ENCODE data around the gene PTPRA. TPM values are rescaled to one million over a fixed set of nuclear protein-coding genes. Genes with fewer than 3 reads are reported as not detected.

The PTPRA gene
- total and polyA plus RNA-seq, 2 donors (not counting 1 experiment from before 2014, with no cell fraction given): 32.1 to 64.2 TPM

DNA sequence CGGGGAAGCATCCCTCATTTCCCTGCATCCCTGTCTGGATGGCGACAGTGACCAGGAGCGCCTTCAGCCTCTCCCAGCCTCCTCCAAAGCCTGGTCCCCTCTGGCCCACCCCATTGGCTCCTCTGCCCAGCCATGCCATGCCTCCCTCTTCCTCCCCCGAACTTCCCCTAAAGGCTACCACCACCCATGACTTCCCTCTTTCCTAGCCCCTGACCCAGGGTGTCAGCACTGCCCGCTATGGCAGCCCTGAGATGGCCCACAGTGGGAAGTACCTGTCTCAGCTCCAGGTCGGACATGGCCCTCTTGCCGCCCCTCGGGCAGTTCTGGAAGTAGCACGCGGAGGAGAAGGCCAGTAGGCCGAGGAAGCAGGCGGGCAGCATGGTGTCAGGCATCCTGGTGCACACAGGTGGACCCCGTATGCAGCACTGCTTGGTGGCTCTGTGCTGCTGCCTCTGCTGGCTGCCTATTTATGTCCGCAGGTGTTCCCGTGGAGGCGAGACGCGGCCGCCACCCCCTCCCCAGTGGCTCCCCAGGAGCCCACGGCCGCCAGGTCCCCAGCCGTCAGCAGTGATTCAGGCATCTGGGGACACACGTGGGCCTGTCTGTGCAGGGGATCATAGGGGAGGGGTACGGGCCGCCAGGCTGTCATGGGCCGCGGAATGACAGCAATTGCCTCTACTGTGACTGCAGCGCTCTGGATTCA is 211.2 kb downstream of the PTPRA start, which contains the start of gene AVP:
AVP (minus strand) TSS at position 442 of the 703 bp plus-strand sequence; CDS start at position 392, 50 bp downstream.
- peaks cover 18% of the 10 kb centered on the region for H3K4me1 Mint-ChIP-seq
- H3K4me3 Mint-ChIP-seq: peak within 1 kb of the TSS; percentile 76
- Histone ChIP-seq H3K4me1 (ENCODE audit: control insufficient read depth in 2 of 2, insufficient read depth in 2 of 2, low read length in 2 of 2) (peaks cover 13 to 23% of the 10 kb centered on the region in 2 donors), H3K9ac (ENCODE audit: low read length) (no peak within 1 kb of the TSS), H3K9me3 (ENCODE audit: control extremely low read depth in 1 of 3, control insufficient read depth in 2 of 3, insufficient read depth in 1 of 3, low read length in 2 of 3) (peaks cover 0 to 21% (median 0%) of the 10 kb centered on the region in 3 donors), H3K4me3 (ENCODE audit: control extremely low read depth in 1 of 5, extremely low read depth in 1 of 5, insufficient read depth in 1 of 5, low read depth in 2 of 5, low read length in 4 of 5) (no peak within 1 kb of the TSS), H2AFZ (ENCODE audit: insufficient read depth, low read depth, low read length, poor library complexity, severe bottlenecking) (peak within 1 kb of the TSS; percentile 54), H3K27me3 (replicated peaks in 1 of 4; ENCODE audit: control extremely low read depth in 1 of 4, control insufficient read depth in 3 of 4, insufficient read depth in 4 of 4, low read length in 3 of 4) (peaks cover 0 to 50% (median 25%) of the 10 kb centered on the region in 4 experiments), H3K36me3 (replicated peaks in 1 of 2; ENCODE audit: control extremely low read depth in 1 of 2, control insufficient read depth in 1 of 2, extremely low read depth in 1 of 2, insufficient read depth in 2 of 2, low read length in 1 of 2) (no peaks in the 10 kb centered on the region), H3K27ac (ENCODE audit: low read length in 2 of 2) (no peak within 1 kb of the TSS), H3K4me2 (replicated peaks; ENCODE audit: low read depth, low read length, poor library complexity, severe bottlenecking) (peak within 1 kb of the TSS; percentile 83), H4K20me1 (ENCODE audit: control insufficient read depth, insufficient read depth, low read length, poor library complexity, severe bottlenecking) (no peaks in the 10 kb centered on the region), H3K79me2 (ENCODE audit: control insufficient read depth, insufficient read depth, low read length) (no peaks in the 10 kb centered on the region)
- ATAC-seq (ENCODE audit: low read depth) (no peak), DNase-seq (no peak)
- no peaks in the 10 kb centered on the region for H3K9me3 Mint-ChIP-seq (ENCODE audit: insufficient read depth)
- peaks cover 50% of the 10 kb centered on the region for H3K27me3 Mint-ChIP-seq
- intact Hi-C loops (cut with micrococcal nuclease): no loop called here
- WGBS (ENCODE audit: insufficient coverage): 41% methylated on average over 28 of the region's 28 CpGs
- TF ChIP-seq, protein P1, sequence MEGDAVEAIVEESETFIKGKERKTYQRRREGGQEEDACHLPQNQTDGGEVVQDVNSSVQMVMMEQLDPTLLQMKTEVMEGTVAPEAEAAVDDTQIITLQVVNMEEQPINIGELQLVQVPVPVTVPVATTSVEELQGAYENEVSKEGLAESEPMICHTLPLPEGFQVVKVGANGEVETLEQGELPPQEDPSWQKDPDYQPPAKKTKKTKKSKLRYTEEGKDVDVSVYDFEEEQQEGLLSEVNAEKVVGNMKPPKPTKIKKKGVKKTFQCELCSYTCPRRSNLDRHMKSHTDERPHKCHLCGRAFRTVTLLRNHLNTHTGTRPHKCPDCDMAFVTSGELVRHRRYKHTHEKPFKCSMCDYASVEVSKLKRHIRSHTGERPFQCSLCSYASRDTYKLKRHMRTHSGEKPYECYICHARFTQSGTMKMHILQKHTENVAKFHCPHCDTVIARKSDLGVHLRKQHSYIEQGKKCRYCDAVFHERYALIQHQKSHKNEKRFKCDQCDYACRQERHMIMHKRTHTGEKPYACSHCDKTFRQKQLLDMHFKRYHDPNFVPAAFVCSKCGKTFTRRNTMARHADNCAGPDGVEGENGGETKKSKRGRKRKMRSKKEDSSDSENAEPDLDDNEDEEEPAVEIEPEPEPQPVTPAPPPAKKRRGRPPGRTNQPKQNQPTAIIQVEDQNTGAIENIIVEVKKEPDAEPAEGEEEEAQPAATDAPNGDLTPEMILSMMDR (IDR thresholded peaks at IDR 0.05): no peak
- TF ChIP-seq EZH2 (IDR thresholded peaks at IDR 0.05; ENCODE audit: borderline replicate concordance, insufficient read depth, low read depth, low read length, poor library complexity, severe bottlenecking): no peak
- ChIA-PET CTCF (interaction anchor here (0.8 to 2.4 kb wide), 2 partner anchors 12 to 31 kb away, joined by 3 to 7 read pairs; no protein-coding TSS in a partner anchor), POLR2A (no interaction called here)
- peak within 1 kb of the TSS; percentile 48 for H3K27ac Mint-ChIP-seq

DNA sequence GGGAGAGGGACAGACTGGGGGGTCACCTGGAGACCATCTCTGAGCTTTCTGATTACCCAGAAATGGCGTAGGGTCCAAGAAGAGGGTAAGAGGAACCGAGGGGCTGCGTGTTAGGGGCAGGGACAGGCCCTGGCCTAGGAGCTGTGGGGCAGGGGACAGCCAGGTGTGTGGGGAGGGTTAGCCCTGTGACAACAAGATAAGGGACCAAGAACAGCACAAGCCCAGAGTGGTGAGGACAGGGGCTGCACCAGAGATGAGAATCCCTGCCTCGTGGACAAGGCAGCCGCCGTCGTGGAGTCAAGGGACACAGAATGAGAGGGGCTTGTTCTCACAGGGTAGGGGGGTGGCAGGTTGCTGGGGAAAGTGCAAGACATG is 211.7 kb downstream of the PTPRA start:
- H3K9me3 ChIP-seq (ENCODE audit: control extremely low read depth in 1 of 3, control insufficient read depth in 2 of 3, insufficient read depth in 1 of 3, low read length in 2 of 3): peaks cover 0 to 21% (median 0%) of the 10 kb centered on the region in 3 donors
- Mint-ChIP-seq H3K4me1 (peaks cover 18% of the 10 kb centered on the region), H3K27me3 (peaks cover 54% of the 10 kb centered on the region), H3K4me3 (no peak overlapping the region), H3K9me3 (ENCODE audit: insufficient read depth) (no peaks in the 10 kb centered on the region), H3K27ac (no peak overlapping the region)
- no peak overlapping the region for H3K4me3 ChIP-seq (ENCODE audit: control extremely low read depth in 1 of 5, extremely low read depth in 1 of 5, insufficient read depth in 1 of 5, low read depth in 2 of 5, low read length in 4 of 5)
- DNase-seq: no peak
- H2AFZ ChIP-seq (ENCODE audit: insufficient read depth, low read depth, low read length, poor library complexity, severe bottlenecking): no peak overlapping the region
- peaks cover 0 to 52% (median 29%) of the 10 kb centered on the region in 4 experiments for H3K27me3 ChIP-seq (replicated peaks in 1 of 4; ENCODE audit: control extremely low read depth in 1 of 4, control insufficient read depth in 3 of 4, insufficient read depth in 4 of 4, low read length in 3 of 4)
- ChIA-PET CTCF (interaction anchor here (2.4 kb wide), 1 partner anchor 32 kb away, joined by 7 read pairs; no protein-coding TSS in a partner anchor), POLR2A (no interaction called here)
- H3K36me3 ChIP-seq (replicated peaks in 1 of 2; ENCODE audit: control extremely low read depth in 1 of 2, control insufficient read depth in 1 of 2, extremely low read depth in 1 of 2, insufficient read depth in 2 of 2, low read length in 1 of 2): no peaks in the 10 kb centered on the region
- ATAC-seq (ENCODE audit: low read depth): no peak
- H3K4me2 ChIP-seq (replicated peaks; ENCODE audit: low read depth, low read length, poor library complexity, severe bottlenecking): no peak overlapping the region
- 86% methylated on average over 2 of the region's 7 CpGs for WGBS (ENCODE audit: insufficient coverage)
- peaks cover 13 to 23% of the 10 kb centered on the region in 2 donors for H3K4me1 ChIP-seq (ENCODE audit: control insufficient read depth in 2 of 2, insufficient read depth in 2 of 2, low read length in 2 of 2)
- H4K20me1 ChIP-seq (ENCODE audit: control insufficient read depth, insufficient read depth, low read length, poor library complexity, severe bottlenecking): no peaks in the 10 kb centered on the region
- no peak overlapping the region for H3K27ac ChIP-seq (ENCODE audit: low read length in 2 of 2)
- no peak for TF ChIP-seq EZH2 (IDR thresholded peaks at IDR 0.05; ENCODE audit: borderline replicate concordance, insufficient read depth, low read depth, low read length, poor library complexity, severe bottlenecking)
- H3K79me2 ChIP-seq (ENCODE audit: control insufficient read depth, insufficient read depth, low read length): no peaks in the 10 kb centered on the region
- H3K9ac ChIP-seq (ENCODE audit: low read length): no peak overlapping the region
- intact Hi-C loops (cut with micrococcal nuclease): no loop called here
